Glutamatergic neuron (in vitro differentiated cells): ENCODE results near the gene DOK3. TPM values are rescaled to one million over a fixed set of nuclear protein-coding genes. Genes with fewer than 3 reads are reported as not detected.

Experiments used
- DNase-seq: peaks from one replicate; pipeline ENCODE4 v3.0.0; 2022
- H3K27ac Mint-ChIP-seq: one replicate; pipeline ENCODE4 v1.8.0; 2020; ENCODE audit warnings: mild to moderate bottlenecking, mixed read lengths, inconsistent platforms; ENCODE audit not compliant: unreplicated experiment
- H3K27me3 Mint-ChIP-seq: one replicate; pipeline ENCODE4 v1.8.0; 2020; ENCODE audit warnings: mild to moderate bottlenecking, moderate library complexity, mixed read lengths, inconsistent platforms; ENCODE audit not compliant: unreplicated experiment
- H3K36me3 Mint-ChIP-seq: one replicate; pipeline ENCODE4 v1.8.0; 2020; ENCODE audit warnings: mild to moderate bottlenecking, mixed read lengths, inconsistent platforms; ENCODE audit not compliant: unreplicated experiment
- H3K4me1 Mint-ChIP-seq: one replicate; pipeline ENCODE4 v1.8.0; 2020; ENCODE audit warnings: mild to moderate bottlenecking, low read depth, mixed read lengths, inconsistent platforms; ENCODE audit not compliant: unreplicated experiment
- H3K4me3 Mint-ChIP-seq: one replicate; pipeline ENCODE4 v1.8.0; 2020; ENCODE audit warnings: mild to moderate bottlenecking, mixed read lengths, inconsistent platforms; ENCODE audit not compliant: unreplicated experiment
- H3K9me3 Mint-ChIP-seq: one replicate; pipeline ENCODE4 v1.8.0; 2020; ENCODE audit warnings: mild to moderate bottlenecking, moderate library complexity, mixed read lengths, inconsistent platforms; ENCODE audit not compliant: unreplicated experiment
- CTCF ChIP-seq: fragments of 200-600 bp; sonication (generic); IDR thresholded peaks from one replicate; pipeline ENCODE4 v1.5.0; 2021; ENCODE audit not compliant: partially characterized antibody, unreplicated experiment
- total RNA-seq: library from RNA; stranded (reverse); fragmentation: NEBNext Ultra II Directional; extraction: Animal tissue kit (Norgen Biotek cat#: 25700); gene quantifications from one replicate; pipeline ENCODE4 v1.2.1, GENCODE V29; 2021; ENCODE audit not compliant: unreplicated experiment

Gene DOK3
- total RNA-seq, 1 donor from 2014 or later: 29.2 TPM

- peaks cover 54% of the 10 kb centered on the region for H3K9me3 Mint-ChIP-seq
- peaks cover 43% of the 10 kb centered on the region for H3K4me1 Mint-ChIP-seq
- H3K27me3 Mint-ChIP-seq: peaks cover 59% of the 10 kb centered on the region
- no peak for TF ChIP-seq CTCF
- peak overlapping the region; percentile 100 for H3K27ac Mint-ChIP-seq
- DNase-seq: no peak
- H3K4me3 Mint-ChIP-seq: peak overlapping the region; percentile 95
- H3K36me3 Mint-ChIP-seq: peaks cover under 1% of the 10 kb centered on the region
Observed at GRCh38 chr5:177470759-177471536, 38.7 kb downstream of the DOK3 start.

- Mint-ChIP-seq H3K27me3 (peaks cover 64% of the 10 kb centered on the region), H3K4me1 (peaks cover 35% of the 10 kb centered on the region)
Observed at GRCh38 chr5:177469750-177470525, 39.7 kb downstream of the DOK3 start.

GRCh38 chr5:177468685-177469628 is 40.7 kb downstream of the DOK3 start:
- peak overlapping the region; percentile 100 for H3K27ac Mint-ChIP-seq
- peaks cover 56% of the 10 kb centered on the region for H3K27me3 Mint-ChIP-seq
- H3K4me3 Mint-ChIP-seq: peak overlapping the region; percentile 95
- DNase-seq: peak; percentile 68
- peaks cover 26% of the 10 kb centered on the region for H3K4me1 Mint-ChIP-seq
- H3K36me3 Mint-ChIP-seq: peaks cover 10% of the 10 kb centered on the region
- no peak for TF ChIP-seq CTCF
- peaks cover 48% of the 10 kb centered on the region for H3K9me3 Mint-ChIP-seq

More at GRCh38 chr5:177469750-177470525, 39.7 kb downstream of the DOK3 start:
- DNase-seq: peak; percentile 73
- TF ChIP-seq CTCF: no peak
- H3K9me3 Mint-ChIP-seq: peaks cover 55% of the 10 kb centered on the region
- H3K4me3 Mint-ChIP-seq: peak overlapping the region; percentile 95
- peaks cover 10% of the 10 kb centered on the region for H3K36me3 Mint-ChIP-seq
- peak overlapping the region; percentile 100 for H3K27ac Mint-ChIP-seq

- H3K36me3 Mint-ChIP-seq: peaks cover 10% of the 10 kb centered on the region
- DNase-seq: no peak
- peaks cover 25% of the 10 kb centered on the region for H3K4me1 Mint-ChIP-seq
- H3K4me3 Mint-ChIP-seq: peak overlapping the region; percentile 95
- H3K9me3 Mint-ChIP-seq: peaks cover 50% of the 10 kb centered on the region
- peak overlapping the region; percentile 100 for H3K27ac Mint-ChIP-seq
- no peak for TF ChIP-seq CTCF
- H3K27me3 Mint-ChIP-seq: peaks cover 54% of the 10 kb centered on the region
Observed at GRCh38 chr5:177468329-177468684, 41.3 kb downstream of the DOK3 start.
